Measurements from ENCODE around the gene CDH4.

CDH4 gene

DNA sequence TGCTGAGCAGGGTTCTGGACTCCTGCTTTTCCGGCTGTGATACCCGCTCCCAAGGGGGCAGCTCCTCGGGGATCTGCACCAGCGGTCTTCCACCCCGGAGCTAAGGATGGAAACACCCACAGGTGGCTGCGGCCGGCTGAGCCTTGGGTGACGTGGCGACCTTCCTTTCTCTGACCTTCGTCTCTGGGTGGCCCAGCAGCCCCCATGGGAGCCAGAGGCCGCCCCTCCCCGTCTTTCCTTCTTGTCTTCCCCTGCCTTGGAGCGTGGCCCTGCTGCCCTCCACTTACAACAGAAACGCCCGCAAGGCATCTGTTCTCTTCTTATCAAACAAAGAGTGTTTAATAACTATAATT lies 407.9 kb downstream of the CDH4 start:
- Histone ChIP-seq H3K9me3 (ENCODE audit: insufficient read depth, low read depth, low read length) (peaks cover 10% of the 10 kb centered on the region), H3K4me3 (ENCODE audit: low read depth, low read length) (no peak overlapping the region), H3K14ac (ENCODE audit: low read length) (no peak overlapping the region), H3K79me2 (ENCODE audit: control insufficient read depth, insufficient read depth, low read length, poor library complexity) (no peaks in the 10 kb centered on the region), H3K4me1 (ENCODE audit: control insufficient read depth in 1 of 2, insufficient read depth in 2 of 2, low read length in 2 of 2) (no peaks in the 10 kb centered on the region), H2BK120ac (ENCODE audit: insufficient read depth, low read length, poor library complexity) (no peak overlapping the region), H3K18ac (ENCODE audit: low read length) (no peak overlapping the region), H4K91ac (ENCODE audit: low read depth, low read length) (no peak overlapping the region), H3K79me1 (ENCODE audit: low read length) (no peaks in the 10 kb centered on the region), H2BK12ac (ENCODE audit: low read length) (no peak overlapping the region), H4K12ac (ENCODE audit: low read depth, low read length) (no peak overlapping the region), H2AK5ac (ENCODE audit: low read length) (no peak overlapping the region), H2BK5ac (ENCODE audit: low read depth, low read length, poor library complexity) (no peak overlapping the region), H3K27me3 (ENCODE audit: insufficient read depth, low read length) (peaks cover 3% of the 10 kb centered on the region), H3K4me2 (ENCODE audit: low read length) (no peak overlapping the region), H3K9ac (ENCODE audit: low read length) (no peak overlapping the region), H2AFZ (ENCODE audit: insufficient read depth, low read length, poor library complexity) (no peak overlapping the region), H4K8ac (ENCODE audit: low read depth, low read length) (no peak overlapping the region), H3K27ac (ENCODE audit: low read depth, low read length) (no peak overlapping the region), H3K23ac (ENCODE audit: low read length) (no peak overlapping the region), H3K4ac (ENCODE audit: low read depth, low read length) (no peak overlapping the region), H3K36me3 (ENCODE audit: control insufficient read depth in 1 of 2, insufficient read depth in 2 of 2, low read length in 2 of 2) (no peaks in the 10 kb centered on the region)
- DNase-seq, result no peak
- WGBS (ENCODE audit: extremely low coverage, insufficient coverage, insufficient read length), result no CpG with 5 or more reads among the region's 15 CpGs

DNA sequence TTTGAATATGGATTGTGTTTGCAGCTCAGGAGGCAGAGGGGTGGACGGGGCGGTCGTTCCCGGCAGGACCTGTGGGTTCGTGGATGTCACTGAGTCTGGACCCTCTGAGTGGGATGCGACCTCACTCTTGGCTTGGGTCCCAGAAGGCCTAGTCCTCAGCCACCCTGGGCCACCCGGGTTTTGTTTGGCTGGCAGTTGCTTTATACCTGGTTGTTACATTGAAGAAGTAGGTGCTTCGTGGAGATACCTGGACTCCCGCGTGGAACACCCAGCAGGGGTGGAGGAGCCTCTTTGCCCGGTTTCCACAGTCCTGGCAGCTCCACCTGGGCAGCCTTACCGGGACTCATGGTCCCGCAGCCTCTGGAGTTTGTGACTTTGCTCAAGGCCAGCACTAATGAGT lies 408.5 kb downstream of the CDH4 start:
- Histone ChIP-seq H3K4me1 (ENCODE audit: control insufficient read depth in 1 of 2, insufficient read depth in 2 of 2, low read length in 2 of 2) (no peaks in the 10 kb centered on the region), H4K12ac (ENCODE audit: low read depth, low read length) (no peak overlapping the region), H3K9ac (ENCODE audit: low read length) (no peak overlapping the region), H3K9me3 (ENCODE audit: insufficient read depth, low read depth, low read length) (peaks cover 6% of the 10 kb centered on the region), H2AFZ (ENCODE audit: insufficient read depth, low read length, poor library complexity) (no peak overlapping the region), H3K27me3 (ENCODE audit: insufficient read depth, low read length) (peaks cover 3% of the 10 kb centered on the region), H4K8ac (ENCODE audit: low read depth, low read length) (no peak overlapping the region), H3K36me3 (ENCODE audit: control insufficient read depth in 1 of 2, insufficient read depth in 2 of 2, low read length in 2 of 2) (no peaks in the 10 kb centered on the region), H3K79me1 (ENCODE audit: low read length) (no peaks in the 10 kb centered on the region), H3K27ac (ENCODE audit: low read depth, low read length) (no peak overlapping the region), H3K14ac (ENCODE audit: low read length) (no peak overlapping the region), H3K18ac (ENCODE audit: low read length) (no peak overlapping the region), H3K4ac (ENCODE audit: low read depth, low read length) (no peak overlapping the region), H3K23ac (ENCODE audit: low read length) (no peak overlapping the region), H2BK120ac (ENCODE audit: insufficient read depth, low read length, poor library complexity) (no peak overlapping the region), H3K4me3 (ENCODE audit: low read depth, low read length) (no peak overlapping the region), H3K79me2 (ENCODE audit: control insufficient read depth, insufficient read depth, low read length, poor library complexity) (no peaks in the 10 kb centered on the region), H2BK12ac (ENCODE audit: low read length) (no peak overlapping the region), H2BK5ac (ENCODE audit: low read depth, low read length, poor library complexity) (no peak overlapping the region), H4K91ac (ENCODE audit: low read depth, low read length) (no peak overlapping the region), H2AK5ac (ENCODE audit: low read length) (no peak overlapping the region), H3K4me2 (ENCODE audit: low read length) (no peak overlapping the region)
- no peak for DNase-seq
- WGBS (ENCODE audit: extremely low coverage, insufficient coverage, insufficient read length), result no CpG with 5 or more reads among the region's 13 CpGs

DNA sequence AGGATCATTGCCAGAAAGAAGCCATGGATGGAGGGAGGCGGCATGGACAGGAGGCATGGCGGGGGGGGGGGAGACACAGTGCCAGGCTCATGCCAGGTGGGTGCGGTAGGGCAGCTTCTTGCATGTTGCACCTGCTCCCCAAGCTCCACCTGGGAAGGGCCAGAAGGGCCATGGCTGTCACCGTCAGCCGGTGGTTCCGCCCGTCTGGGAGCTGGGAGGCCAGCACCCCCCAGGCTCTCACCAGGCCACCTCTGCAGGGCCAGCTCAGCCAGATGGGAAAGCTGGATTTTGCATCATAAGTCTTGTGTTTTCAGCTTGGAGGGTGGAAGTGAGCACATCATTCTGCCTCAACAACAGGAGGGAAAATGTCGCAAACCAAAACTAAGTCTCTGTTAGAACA lies 409.0 kb downstream of the CDH4 start:
- H3K14ac ChIP-seq (ENCODE audit: low read length), result no peak overlapping the region
- no peak overlapping the region for H3K18ac ChIP-seq (ENCODE audit: low read length)
- no peak overlapping the region for H2BK120ac ChIP-seq (ENCODE audit: insufficient read depth, low read length, poor library complexity)
- H3K4me3 ChIP-seq (ENCODE audit: low read depth, low read length), result peak overlapping the region; percentile 34
- H3K4me2 ChIP-seq (ENCODE audit: low read length), result no peak overlapping the region
- DNase-seq, result no peak
- no peaks in the 10 kb centered on the region for H3K36me3 ChIP-seq (ENCODE audit: control insufficient read depth in 1 of 2, insufficient read depth in 2 of 2, low read length in 2 of 2)
- no peak overlapping the region for H2BK5ac ChIP-seq (ENCODE audit: low read depth, low read length, poor library complexity)
- H3K79me1 ChIP-seq (ENCODE audit: low read length), result no peaks in the 10 kb centered on the region
- H4K8ac ChIP-seq (ENCODE audit: low read depth, low read length), result no peak overlapping the region
- H3K9me3 ChIP-seq (ENCODE audit: insufficient read depth, low read depth, low read length), result peaks cover 2% of the 10 kb centered on the region
- no CpG with 5 or more reads among the region's 8 CpGs for WGBS (ENCODE audit: extremely low coverage, insufficient coverage, insufficient read length)
- H4K91ac ChIP-seq (ENCODE audit: low read depth, low read length), result no peak overlapping the region
- no peak overlapping the region for H3K27ac ChIP-seq (ENCODE audit: low read depth, low read length)
- H2BK12ac ChIP-seq (ENCODE audit: low read length), result no peak overlapping the region
- H2AK5ac ChIP-seq (ENCODE audit: low read length), result no peak overlapping the region
- H3K9ac ChIP-seq (ENCODE audit: low read length), result no peak overlapping the region
- H3K4me1 ChIP-seq (ENCODE audit: control insufficient read depth in 1 of 2, insufficient read depth in 2 of 2, low read length in 2 of 2), result no peaks in the 10 kb centered on the region
- no peak overlapping the region for H2AFZ ChIP-seq (ENCODE audit: insufficient read depth, low read length, poor library complexity)
- H3K4ac ChIP-seq (ENCODE audit: low read depth, low read length), result no peak overlapping the region
- H4K12ac ChIP-seq (ENCODE audit: low read depth, low read length), result no peak overlapping the region
- H3K79me2 ChIP-seq (ENCODE audit: control insufficient read depth, insufficient read depth, low read length, poor library complexity), result no peaks in the 10 kb centered on the region
- H3K23ac ChIP-seq (ENCODE audit: low read length), result no peak overlapping the region
- H3K27me3 ChIP-seq (ENCODE audit: insufficient read depth, low read length), result peaks cover 3% of the 10 kb centered on the region

DNA sequence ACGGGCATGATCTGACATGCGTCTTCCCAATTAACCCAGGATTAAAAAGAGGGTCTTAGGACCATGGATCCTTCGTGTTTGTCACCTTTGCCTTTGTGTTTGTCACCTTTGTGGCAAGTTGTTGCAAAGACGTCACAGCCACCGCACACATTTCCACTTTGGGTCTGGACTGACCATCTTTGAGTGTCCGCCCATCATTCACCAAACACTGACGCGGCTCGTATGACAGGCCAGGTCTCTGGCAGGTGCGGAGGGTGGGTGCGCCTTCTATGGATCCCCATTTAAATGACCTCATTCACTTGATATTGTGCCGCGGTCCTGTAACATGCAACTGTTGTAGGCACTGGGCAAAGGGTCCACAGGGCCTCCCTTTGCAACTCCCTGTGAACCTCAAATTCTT lies 409.5 kb downstream of the CDH4 start:
- Histone ChIP-seq H2AK5ac (ENCODE audit: low read length) (no peak overlapping the region), H4K8ac (ENCODE audit: low read depth, low read length) (no peak overlapping the region), H3K14ac (ENCODE audit: low read length) (no peak overlapping the region), H2BK12ac (ENCODE audit: low read length) (no peak overlapping the region), H3K4me2 (ENCODE audit: low read length) (no peak overlapping the region), H4K12ac (ENCODE audit: low read depth, low read length) (no peak overlapping the region), H3K79me2 (ENCODE audit: control insufficient read depth, insufficient read depth, low read length, poor library complexity) (no peaks in the 10 kb centered on the region), H2BK5ac (ENCODE audit: low read depth, low read length, poor library complexity) (no peak overlapping the region), H3K4me1 (ENCODE audit: control insufficient read depth in 1 of 2, insufficient read depth in 2 of 2, low read length in 2 of 2) (no peaks in the 10 kb centered on the region), H3K4me3 (ENCODE audit: low read depth, low read length) (no peak overlapping the region), H3K4ac (ENCODE audit: low read depth, low read length) (no peak overlapping the region), H2AFZ (ENCODE audit: insufficient read depth, low read length, poor library complexity) (no peak overlapping the region), H3K27ac (ENCODE audit: low read depth, low read length) (no peak overlapping the region), H2BK120ac (ENCODE audit: insufficient read depth, low read length, poor library complexity) (no peak overlapping the region), H3K9me3 (ENCODE audit: insufficient read depth, low read depth, low read length) (no peaks in the 10 kb centered on the region), H3K9ac (ENCODE audit: low read length) (no peak overlapping the region), H3K23ac (ENCODE audit: low read length) (no peak overlapping the region), H3K18ac (ENCODE audit: low read length) (no peak overlapping the region), H3K36me3 (ENCODE audit: control insufficient read depth in 1 of 2, insufficient read depth in 2 of 2, low read length in 2 of 2) (no peaks in the 10 kb centered on the region), H3K27me3 (ENCODE audit: insufficient read depth, low read length) (peaks cover 2% of the 10 kb centered on the region), H3K79me1 (ENCODE audit: low read length) (no peaks in the 10 kb centered on the region), H4K91ac (ENCODE audit: low read depth, low read length) (no peak overlapping the region)
- no CpG with 5 or more reads among the region's 13 CpGs for WGBS (ENCODE audit: extremely low coverage, insufficient coverage, insufficient read length)
- DNase-seq, result no peak
